Progenitor cell of endocrine pancreas (in vitro differentiated cells): ENCODE measurements around the gene KCNQ1OT1. TPM values are rescaled to one million over a fixed set of nuclear protein-coding genes. Genes with fewer than 3 reads are reported as not detected.

ENCODE experiments used
- DNase-seq: peaks from one replicate; pipeline ENCODE4 v3.0.0; 2021; ENCODE audit warnings: low spot score; ENCODE audit not compliant: unreplicated experiment
- H3K27ac Mint-ChIP-seq: 2 replicates; pipeline ENCODE4 v1.8.0; 2021; ENCODE audit warnings: mild to moderate bottlenecking, moderate library complexity, mixed read lengths
- H3K27me3 Mint-ChIP-seq: 2 replicates; pipeline ENCODE4 v1.8.0; 2021; ENCODE audit warnings: mixed read lengths
- H3K36me3 Mint-ChIP-seq: 2 replicates; pipeline ENCODE4 v1.8.0; 2022; ENCODE audit warnings: mixed read lengths; ENCODE audit not compliant: insufficient read depth
- H3K4me1 Mint-ChIP-seq: 2 replicates; pipeline ENCODE4 v1.8.0; 2021; ENCODE audit warnings: low read depth, mixed read lengths
- H3K4me3 Mint-ChIP-seq: 2 replicates; pipeline ENCODE4 v1.8.0; 2021; ENCODE audit warnings: low read depth, mild to moderate bottlenecking, moderate library complexity, mixed read lengths
- H3K9me3 Mint-ChIP-seq: 2 replicates; pipeline ENCODE4 v1.8.0; 2021; ENCODE audit warnings: low read depth, mixed read lengths
- CTCF ChIP-seq: fragments of 200-600 bp; sonication (generic); IDR thresholded peaks from one replicate; pipeline ENCODE4 v1.5.0; 2021; ENCODE audit warnings: antibody characterized with exemption, mild to moderate bottlenecking; ENCODE audit not compliant: unreplicated experiment
- total RNA-seq: library from RNA; stranded (reverse); gene quantifications from 2 replicates; pipeline ENCODE4 v1.2.1, GENCODE V29; 2021

KCNQ1OT1 gene
- total RNA-seq, 1 donor from 2014 or later, result 18.0 TPM

GRCh38 chr11:2577991-2578928, 121.5 kb downstream of the KCNQ1OT1 start:
- TF ChIP-seq CTCF, result no peak
- Mint-ChIP-seq H3K4me1 (no peaks in the 10 kb centered on the region), H3K36me3 (no peaks in the 10 kb centered on the region), H3K9me3 (no peaks in the 10 kb centered on the region), H3K4me3 (no peak overlapping the region), H3K27ac (no peak overlapping the region), H3K27me3 (peaks cover 28% of the 10 kb centered on the region)
- peak; percentile 6 for DNase-seq

- Mint-ChIP-seq H3K4me1 (no peaks in the 10 kb centered on the region), H3K27me3 (peaks cover 29% of the 10 kb centered on the region), H3K27ac (no peak overlapping the region), H3K9me3 (no peaks in the 10 kb centered on the region), H3K36me3 (no peaks in the 10 kb centered on the region), H3K4me3 (no peak overlapping the region)
- no peak for TF ChIP-seq CTCF
- peak; percentile 9 for DNase-seq
These were observed 122.5 kb downstream of the KCNQ1OT1 start for GRCh38 chr11:2577031-2577990.

- Mint-ChIP-seq H3K27ac (no peak overlapping the region), H3K9me3 (no peaks in the 10 kb centered on the region), H3K4me1 (no peaks in the 10 kb centered on the region), H3K4me3 (no peak overlapping the region), H3K36me3 (no peaks in the 10 kb centered on the region), H3K27me3 (peaks cover 27% of the 10 kb centered on the region)
- TF ChIP-seq CTCF, result no peak
- DNase-seq, result no peak
These were observed 123.2 kb downstream of the KCNQ1OT1 start for GRCh38 chr11:2576549-2576948.

- Mint-ChIP-seq H3K27ac (no peak overlapping the region), H3K36me3 (no peaks in the 10 kb centered on the region), H3K9me3 (no peaks in the 10 kb centered on the region), H3K4me3 (no peak overlapping the region), H3K27me3 (peaks cover 26% of the 10 kb centered on the region), H3K4me1 (no peaks in the 10 kb centered on the region)
- DNase-seq, result no peak
- no peak for TF ChIP-seq CTCF
These were observed 123.7 kb downstream of the KCNQ1OT1 start for GRCh38 chr11:2576111-2576510.

GRCh38 chr11:2575591-2576051, 124.2 kb downstream of the KCNQ1OT1 start:
- TF ChIP-seq CTCF, result no peak
- no peaks in the 10 kb centered on the region for H3K4me1 Mint-ChIP-seq
- no peaks in the 10 kb centered on the region for H3K9me3 Mint-ChIP-seq
- H3K4me3 Mint-ChIP-seq, result no peak overlapping the region
- peaks cover 25% of the 10 kb centered on the region for H3K27me3 Mint-ChIP-seq
- H3K36me3 Mint-ChIP-seq, result no peaks in the 10 kb centered on the region
- no peak for DNase-seq
- H3K27ac Mint-ChIP-seq, result no peak overlapping the region
